Smooth muscle cell (in vitro differentiated cells): ENCODE measurements around the gene CXXC5. TPM values are rescaled to one million over a fixed set of nuclear protein-coding genes. Genes with fewer than 3 reads are reported as not detected.

Experiments used
- DNase-seq: peaks from one replicate; lab custom pipeline; 2025; ENCODE audit not compliant: unreplicated experiment; lab: John Stamatoyannopoulos, UW
- H2AFZ ChIP-seq: fragments of 200-600 bp; sonication (generic); 2 replicates; pipeline ENCODE4 v1.6.0; 2016; ENCODE audit warnings: antibody characterized with exemption, low read depth, mild to moderate bottlenecking
- H3F3A ChIP-seq: fragments of 200-600 bp; sonication (generic); 2 replicates; pipeline ENCODE4 v1.6.0; 2017; ENCODE audit warnings: antibody characterized with exemption, low read depth
- H3K27ac ChIP-seq: fragments of 200-600 bp; sonication (generic); 2 replicates; pipeline ENCODE4 v1.5.1; 2016; ENCODE audit warnings: low read depth, mild to moderate bottlenecking
- H3K27me3 ChIP-seq: fragments of 200-600 bp; sonication (generic); 2 replicates; pipeline ENCODE4 v1.6.1; 2016; ENCODE audit warnings: low read depth, mild to moderate bottlenecking
- H3K36me3 ChIP-seq: fragments of 200-600 bp; sonication (generic); 2 replicates; pipeline ENCODE4 v1.5.1; 2016; ENCODE audit warnings: low read depth
- H3K4me1 ChIP-seq: fragments of 200-600 bp; sonication (generic); 2 replicates; pipeline ENCODE4 v1.5.1; 2016; ENCODE audit warnings: low read depth
- H3K4me2 ChIP-seq: fragments of 200-600 bp; sonication (generic); 2 replicates; pipeline ENCODE4 v1.6.0; 2016; ENCODE audit warnings: mild to moderate bottlenecking
- H3K4me3 ChIP-seq: fragments of 200-600 bp; sonication (generic); 2 replicates; pipeline ENCODE4 v1.5.1; 2016; ENCODE audit warnings: mild to moderate bottlenecking
- H3K79me2 ChIP-seq: fragments of 200-600 bp; sonication (generic); 2 replicates; pipeline ENCODE4 v1.6.0; 2016; ENCODE audit warnings: low read depth, mild to moderate bottlenecking
- H3K9ac ChIP-seq: fragments of 200-600 bp; sonication (generic); 2 replicates; pipeline ENCODE4 v1.6.0; 2016; ENCODE audit warnings: low read depth
- H3K9me3 ChIP-seq: fragments of 200-600 bp; sonication (generic); replicated peaks from 2 replicates; pipeline ENCODE4 v1.5.1; 2016; ENCODE audit warnings: low read depth
- H4K20me1 ChIP-seq: fragments of 200-600 bp; sonication (generic); 2 replicates; pipeline ENCODE4 v1.6.0; 2016; ENCODE audit warnings: low read depth
- WGBS: methylation state at CpG from one replicate; pipeline ENCODE4 v1.1.7; 2016; ENCODE audit warnings: low lambda C conversion rate; 5-methylcytosine and 5-hydroxymethylcytosine counted together
- polyA plus RNA-seq: library from polyadenylated mRNA; unstranded; fragments of >200 nt; fragmentation: Nextera tagmentation; extraction: Ambion mirVana; gene quantifications from 2 replicates; pipeline ENCODE4 v1.2.1, GENCODE V29; 2016
- total RNA-seq: library from RNA; depleted of rRNA; stranded (reverse); fragments of >200 nt; gene quantifications from 2 replicates; pipeline ENCODE4 v1.2.3, GENCODE V29; 2014
- TF ChIP-seq, protein P1 (sequence below): fragments of 200-600 bp; sonication (generic); IDR thresholded peaks from 2 replicates; pipeline ENCODE4 v1.5.1; 2017; ENCODE audit warnings: borderline replicate concordance, mild to moderate bottlenecking, antibody characterized with exemption; ENCODE audit not compliant: insufficient read depth, poor library complexity, severe bottlenecking

The CXXC5 gene
- total and polyA plus RNA-seq, 2 experiments from 2014 or later = 85.5 to 139 TPM

GRCh38 chr5:139651043-139651834 lies 3.1 kb downstream of the CXXC5 start:
- TF ChIP-seq, protein P1, sequence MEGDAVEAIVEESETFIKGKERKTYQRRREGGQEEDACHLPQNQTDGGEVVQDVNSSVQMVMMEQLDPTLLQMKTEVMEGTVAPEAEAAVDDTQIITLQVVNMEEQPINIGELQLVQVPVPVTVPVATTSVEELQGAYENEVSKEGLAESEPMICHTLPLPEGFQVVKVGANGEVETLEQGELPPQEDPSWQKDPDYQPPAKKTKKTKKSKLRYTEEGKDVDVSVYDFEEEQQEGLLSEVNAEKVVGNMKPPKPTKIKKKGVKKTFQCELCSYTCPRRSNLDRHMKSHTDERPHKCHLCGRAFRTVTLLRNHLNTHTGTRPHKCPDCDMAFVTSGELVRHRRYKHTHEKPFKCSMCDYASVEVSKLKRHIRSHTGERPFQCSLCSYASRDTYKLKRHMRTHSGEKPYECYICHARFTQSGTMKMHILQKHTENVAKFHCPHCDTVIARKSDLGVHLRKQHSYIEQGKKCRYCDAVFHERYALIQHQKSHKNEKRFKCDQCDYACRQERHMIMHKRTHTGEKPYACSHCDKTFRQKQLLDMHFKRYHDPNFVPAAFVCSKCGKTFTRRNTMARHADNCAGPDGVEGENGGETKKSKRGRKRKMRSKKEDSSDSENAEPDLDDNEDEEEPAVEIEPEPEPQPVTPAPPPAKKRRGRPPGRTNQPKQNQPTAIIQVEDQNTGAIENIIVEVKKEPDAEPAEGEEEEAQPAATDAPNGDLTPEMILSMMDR = no peak
- Histone ChIP-seq H3K4me1 (peaks cover 59% of the 10 kb centered on the region), H3K36me3 (no peaks in the 10 kb centered on the region), H3K27ac (peak overlapping the region; percentile 99), H4K20me1 (peaks cover 67% of the 10 kb centered on the region), H3K27me3 (no peaks in the 10 kb centered on the region), H2AFZ (no peak overlapping the region), H3K9me3 (no peaks in the 10 kb centered on the region), H3K4me3 (peak overlapping the region; percentile 95), H3F3A (peaks cover 30% of the 10 kb centered on the region), H3K79me2 (peaks cover 78% of the 10 kb centered on the region), H3K4me2 (peak overlapping the region; percentile 97), H3K9ac (peak overlapping the region; percentile 95)
- no peak for DNase-seq
- WGBS = 12% methylated on average over 12 of the region's 14 CpGs

GRCh38 chr5:139651853-139652787 lies 4.0 kb downstream of the CXXC5 start:
- TF ChIP-seq, protein P1 = no peak
- Histone ChIP-seq H3K79me2 (peaks cover 87% of the 10 kb centered on the region), H3K27ac (peak overlapping the region; percentile 99), H3K9me3 (no peaks in the 10 kb centered on the region), H3K4me1 (peaks cover 57% of the 10 kb centered on the region), H3K27me3 (no peaks in the 10 kb centered on the region), H3K4me3 (peak overlapping the region; percentile 95), H3F3A (peaks cover 36% of the 10 kb centered on the region), H4K20me1 (peaks cover 76% of the 10 kb centered on the region), H3K9ac (peak overlapping the region; percentile 95), H3K4me2 (peak overlapping the region; percentile 97), H2AFZ (no peak overlapping the region), H3K36me3 (no peaks in the 10 kb centered on the region)
- no peak for DNase-seq
- 3% methylated on average over 22 of the region's 23 CpGs for WGBS

DNA sequence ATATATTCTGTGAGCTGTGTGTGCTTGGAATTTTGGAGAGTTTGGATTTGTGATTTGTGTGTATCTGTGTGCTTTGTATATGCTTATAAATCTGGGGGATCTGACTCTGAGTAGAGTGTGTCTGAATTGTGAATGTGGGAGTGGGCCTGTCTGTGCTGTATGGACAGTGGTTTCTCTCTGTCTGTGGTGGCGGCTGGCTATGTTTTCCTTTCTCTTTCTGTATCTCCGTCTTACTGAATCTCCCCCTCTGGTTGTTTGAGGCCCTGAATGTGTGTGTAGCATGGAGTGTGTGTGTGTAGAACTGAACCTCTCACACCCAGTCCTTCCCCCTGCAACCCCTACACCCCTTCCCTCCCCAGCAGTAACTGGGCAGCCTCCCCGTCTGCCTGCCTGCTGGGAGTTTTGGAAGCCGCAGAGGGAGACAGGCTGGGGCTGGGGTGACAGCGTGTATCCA lies 4.7 kb downstream of the CXXC5 start:
- DNase-seq = no peak
- Histone ChIP-seq H3K27ac (peak overlapping the region; percentile 99), H4K20me1 (peaks cover 82% of the 10 kb centered on the region), H3K36me3 (no peaks in the 10 kb centered on the region), H3K4me3 (peak overlapping the region; percentile 95), H3K9me3 (no peaks in the 10 kb centered on the region), H3F3A (peaks cover 40% of the 10 kb centered on the region), H3K27me3 (no peaks in the 10 kb centered on the region), H2AFZ (no peak overlapping the region), H3K4me2 (peak overlapping the region; percentile 97), H3K79me2 (peaks cover 92% of the 10 kb centered on the region), H3K4me1 (peaks cover 55% of the 10 kb centered on the region), H3K9ac (peak overlapping the region; percentile 95)
- WGBS = 13% methylated on average over 4 of the region's 5 CpGs
- TF ChIP-seq, protein P1 = no peak
